ENCODE measurements around the gene CIB2. TPM values are rescaled to one million over a fixed set of nuclear protein-coding genes. Genes with fewer than 3 reads are reported as not detected.

The CIB2 gene
- total RNA-seq, 1 experiment from 2014 or later, result 43.2 TPM

GRCh38 chr15:78063217-78063616 is 68.0 kb downstream of the CIB2 start:
- Histone ChIP-seq H3K18ac (ENCODE audit: insufficient read length, low read depth, low read length) (no peak overlapping the region), H4K5ac (ENCODE audit: insufficient read length, low read depth, low read length) (no peak overlapping the region), H3K56ac (ENCODE audit: insufficient read length, low read depth, low read length) (no peak overlapping the region), H4K20me1 (ENCODE audit: control insufficient read depth, insufficient read depth, insufficient read length) (no peaks in the 10 kb centered on the region), H3K9ac (ENCODE audit: extremely low read depth, insufficient read length, low read length) (no peak overlapping the region), H3K79me1 (ENCODE audit: insufficient read depth, low read depth, low read length, poor library complexity, severe bottlenecking) (peaks cover 2% of the 10 kb centered on the region), H3K4me1 (ENCODE audit: insufficient read depth, low read length) (peaks cover 4% of the 10 kb centered on the region; the same call in 1 of the 2 replicates), H2BK15ac (ENCODE audit: low read depth, low read length) (no peak overlapping the region), H3K9me3 (ENCODE audit: control insufficient read depth, low read depth, low read length) (no peaks in the 10 kb centered on the region), H2AFZ (ENCODE audit: low read length) (no peak overlapping the region), H3K27ac (ENCODE audit: insufficient read length, low read depth, low read length) (no peak overlapping the region), H3K79me2 (ENCODE audit: insufficient read depth, low read length) (peaks cover 3% of the 10 kb centered on the region; the same call in 1 of the 2 replicates), H3K4ac (ENCODE audit: low read depth, low read length) (no peak overlapping the region), H4K8ac (replicated peaks; ENCODE audit: insufficient read length, low read depth, low read length) (no peak overlapping the region), H3K4me2 (ENCODE audit: insufficient read depth, insufficient read length, low read length) (no peak overlapping the region), H3K23me2 (ENCODE audit: insufficient read length, low read depth, low read length, poor library complexity, severe bottlenecking) (no peaks in the 10 kb centered on the region), H2BK120ac (ENCODE audit: low read depth, low read length, poor library complexity, severe bottlenecking) (no peak overlapping the region), H2BK5ac (ENCODE audit: insufficient read length, low read length) (no peak overlapping the region), H3K27me3 (ENCODE audit: insufficient read depth, low read length) (no peaks in the 10 kb centered on the region), H2BK20ac (ENCODE audit: low read depth, low read length, poor library complexity, severe bottlenecking) (no peak overlapping the region), H3K14ac (ENCODE audit: insufficient read depth, low read length) (no peak overlapping the region), H2AK5ac (ENCODE audit: insufficient read length, low read length) (no peak overlapping the region), H3T11ph (ENCODE audit: low read length) (no peak overlapping the region), H3K23ac (ENCODE audit: insufficient read length, low read depth, low read length) (no peak overlapping the region), H2BK12ac (ENCODE audit: insufficient read length, low read depth, low read length) (no peak overlapping the region), H4K91ac (ENCODE audit: insufficient read length, low read depth, low read length) (no peak overlapping the region)
- no peak for DNase-seq
- H3K27ac Mint-ChIP-seq, result no peak overlapping the region
- H3K4me1 Mint-ChIP-seq, result peaks cover 10 to 36% of the 10 kb centered on the region in 2 experiments
- no peak overlapping the region for H3K4me3 Mint-ChIP-seq
- no peak for TF ChIP-seq CTCF (conservative IDR thresholded peaks at IDR 0.05)
- no peaks in the 10 kb centered on the region for H3K27me3 Mint-ChIP-seq (ENCODE audit: low read depth)
- H3K36me3 Mint-ChIP-seq (ENCODE audit: insufficient read depth in 1 of 3, low read depth in 3 of 3), result no peaks in the 10 kb centered on the region
- no peaks in the 10 kb centered on the region for H3K9me3 Mint-ChIP-seq
